GM18526 (cell line): ENCODE data around the gene KIF3A.

Source experiments
- POLR2A ChIP-seq: IDR thresholded peaks from 3 replicates; pipeline ENCODE4 v1.6.1; 2011; ENCODE audit not compliant: insufficient read length; ENCODE audit errors: extremely low read depth

Gene KIF3A

GRCh38 chr5:132763181-132764036 is 26.1 kb upstream of the KIF3A start:
- TF ChIP-seq POLR2A = no peak

- TF ChIP-seq POLR2A = no peak
These were observed 25.1 kb upstream of the KIF3A start for GRCh38 chr5:132762246-132763000.

DNA sequence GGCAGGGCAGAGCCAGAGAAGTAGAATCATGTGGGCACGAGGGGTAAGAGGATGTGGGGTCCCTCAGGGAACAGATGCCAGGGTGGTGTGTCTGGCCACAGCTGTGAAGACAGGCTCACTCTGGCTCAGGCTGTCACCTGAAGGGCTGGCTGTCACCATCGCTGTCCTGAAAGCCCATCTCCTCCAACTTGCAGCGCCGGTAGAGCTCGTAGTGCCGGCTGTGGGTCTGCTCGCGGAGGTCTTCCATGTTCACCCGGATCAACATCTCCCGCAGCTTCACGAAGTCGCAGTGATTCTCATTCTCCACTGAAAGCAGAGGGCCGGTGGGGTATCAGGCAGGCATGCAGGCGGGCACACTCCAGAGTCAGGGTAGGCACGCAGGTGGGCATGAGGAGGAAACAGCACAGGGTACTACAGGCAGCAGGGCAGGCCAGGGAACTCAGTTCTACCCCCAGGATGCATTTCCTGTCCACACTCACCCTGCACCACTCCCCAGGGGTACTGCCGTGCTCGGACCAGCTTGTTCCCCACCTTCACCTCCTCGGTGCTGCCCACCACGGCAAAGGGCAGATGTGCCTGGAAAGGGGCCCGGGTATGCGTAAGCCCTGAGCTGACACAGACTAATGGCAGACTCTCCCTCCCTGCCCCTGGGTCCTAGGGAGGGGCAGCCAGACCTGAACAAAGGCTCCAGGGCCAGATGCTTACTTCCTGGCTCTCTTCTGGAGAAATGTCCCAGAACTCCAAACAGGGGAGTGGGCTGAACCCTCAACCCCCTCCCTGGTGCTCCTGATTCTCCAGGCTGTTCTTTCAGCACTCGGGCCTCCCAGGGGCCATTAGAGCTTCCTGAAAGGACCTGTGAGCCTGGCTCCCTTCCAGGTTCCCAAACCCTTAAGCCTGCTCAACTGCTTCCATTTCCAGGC is 24.2 kb upstream of the KIF3A start:
- TF ChIP-seq POLR2A = no peak

GRCh38 chr5:132760601-132761317 is 23.4 kb upstream of the KIF3A start:
- no peak for TF ChIP-seq POLR2A

GRCh38 chr5:132760049-132760420 is 22.7 kb upstream of the KIF3A start:
- no peak for TF ChIP-seq POLR2A

- no peak for TF ChIP-seq POLR2A
These were observed 22.0 kb upstream of the KIF3A start for GRCh38 chr5:132759114-132760048.

GRCh38 chr5:132758451-132758850 is 21.1 kb upstream of the KIF3A start:
- TF ChIP-seq POLR2A = no peak

GRCh38 chr5:132756542-132756941 is 19.2 kb upstream of the KIF3A start:
- TF ChIP-seq POLR2A = no peak

- TF ChIP-seq POLR2A = no peak
These were observed 17.6 kb upstream of the KIF3A start for GRCh38 chr5:132754947-132755346.

DNA sequence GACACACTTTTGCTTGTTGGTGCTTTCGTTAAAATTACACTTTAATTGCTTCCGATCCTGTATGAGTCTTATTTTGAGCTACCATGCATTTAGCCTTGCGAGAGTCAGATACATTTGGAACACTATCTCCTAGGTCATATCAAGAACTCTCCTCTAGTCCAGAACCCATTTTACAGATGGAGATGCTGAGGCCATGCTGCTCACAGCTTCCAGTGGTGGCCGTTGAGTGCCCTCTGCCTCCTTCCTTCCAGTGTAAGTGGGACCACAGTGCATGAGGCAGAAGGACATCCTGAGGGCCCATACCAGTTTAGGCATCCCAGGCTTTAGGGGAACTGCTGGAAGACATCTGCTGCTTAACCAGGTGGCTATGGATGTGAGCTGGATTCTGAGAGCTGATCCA is 16.8 kb upstream of the KIF3A start:
- TF ChIP-seq POLR2A = no peak

GRCh38 chr5:132753135-132753987 is 16.0 kb upstream of the KIF3A start:
- no peak for TF ChIP-seq POLR2A

- TF ChIP-seq POLR2A = no peak
These were observed 15.3 kb upstream of the KIF3A start for GRCh38 chr5:132752581-132753125.
